ENCODE data around the gene KCNQ1. TPM values are rescaled to one million over a fixed set of nuclear protein-coding genes. Genes with fewer than 3 reads are reported as not detected.

The KCNQ1 gene
- total and polyA plus RNA-seq, 4 donors: 15.4 to 41.7 (median 26.2) TPM

- Histone ChIP-seq H3K27me3 (ENCODE audit: control insufficient read depth in 3 of 3, insufficient read depth in 3 of 3, low read length in 2 of 3) (no peaks in the 10 kb centered on the region), H3K9ac (ENCODE audit: insufficient read depth in 1 of 2, low read length in 2 of 2) (no peak overlapping the region), H3K4me3 (no peak overlapping the region), H3K36me3 (ENCODE audit: control insufficient read depth in 4 of 4, insufficient read depth in 4 of 4, low read length in 4 of 4) (no peaks in the 10 kb centered on the region), H3K4me1 (ENCODE audit: control insufficient read depth in 5 of 5, insufficient read depth in 5 of 5, low read length in 5 of 5) (peaks cover 0 to 5% (median 0%) of the 10 kb centered on the region in 5 donors), H3K27ac (ENCODE audit: low read depth in 1 of 2, low read length in 1 of 2) (no peak overlapping the region), H3K9me3 (ENCODE audit: control insufficient read depth in 4 of 4, insufficient read depth in 3 of 4, low read length in 3 of 4) (no peaks in the 10 kb centered on the region)
- ATAC-seq (ENCODE audit: insufficient read depth, low FRiP score) (no peak), DNase-seq (no peak)
- no peak for TF ChIP-seq CTCF (IDR thresholded peaks at IDR 0.05; ENCODE audit: control extremely low read depth, extremely low read depth)
- WGBS, 2 donors: 75 to 81% methylated on average over 27 to 28 of the region's 28 CpGs
Observed at GRCh38 chr11:2424811-2425495, 19.9 kb upstream of the KCNQ1 start.

- H3K4me3 ChIP-seq: no peak overlapping the region
- no peak overlapping the region for H3K27ac ChIP-seq (ENCODE audit: low read depth in 1 of 2, low read length in 1 of 2)
- no peak for TF ChIP-seq CTCF (IDR thresholded peaks at IDR 0.05; ENCODE audit: control extremely low read depth, extremely low read depth)
- ATAC-seq (ENCODE audit: insufficient read depth, low FRiP score): no peak
- H3K4me1 ChIP-seq (ENCODE audit: control insufficient read depth in 5 of 5, insufficient read depth in 5 of 5, low read length in 5 of 5): peaks cover 0 to 2% (median 0%) of the 10 kb centered on the region in 5 donors
- DNase-seq: no peak
- H3K9me3 ChIP-seq (ENCODE audit: control insufficient read depth in 4 of 4, insufficient read depth in 3 of 4, low read length in 3 of 4): no peaks in the 10 kb centered on the region
- H3K36me3 ChIP-seq (ENCODE audit: control insufficient read depth in 4 of 4, insufficient read depth in 4 of 4, low read length in 4 of 4): no peaks in the 10 kb centered on the region
- H3K27me3 ChIP-seq (ENCODE audit: control insufficient read depth in 3 of 3, insufficient read depth in 3 of 3, low read length in 2 of 3): no peaks in the 10 kb centered on the region
- WGBS, 2 donors: 80 to 94% methylated on average over 8 of the region's 8 CpGs
- H3K9ac ChIP-seq (ENCODE audit: insufficient read depth in 1 of 2, low read length in 2 of 2): no peak overlapping the region
Observed at GRCh38 chr11:2425506-2425905, 19.3 kb upstream of the KCNQ1 start.

- H3K9ac ChIP-seq (ENCODE audit: insufficient read depth in 1 of 2, low read length in 2 of 2): no peak overlapping the region
- no peak for TF ChIP-seq CTCF (IDR thresholded peaks at IDR 0.05; ENCODE audit: control extremely low read depth, extremely low read depth)
- H3K36me3 ChIP-seq (ENCODE audit: control insufficient read depth in 4 of 4, insufficient read depth in 4 of 4, low read length in 4 of 4): no peaks in the 10 kb centered on the region
- H3K27me3 ChIP-seq (ENCODE audit: control insufficient read depth in 3 of 3, insufficient read depth in 3 of 3, low read length in 2 of 3): no peaks in the 10 kb centered on the region
- H3K27ac ChIP-seq (ENCODE audit: low read depth in 1 of 2, low read length in 1 of 2): no peak overlapping the region
- DNase-seq (no peak), ATAC-seq (ENCODE audit: insufficient read depth, low FRiP score) (no peak)
- 91 to 93% methylated on average over 13 of the region's 13 CpGs for WGBS, 2 donors
- no peaks in the 10 kb centered on the region for H3K4me1 ChIP-seq (ENCODE audit: control insufficient read depth in 5 of 5, insufficient read depth in 5 of 5, low read length in 5 of 5)
- H3K9me3 ChIP-seq (ENCODE audit: control insufficient read depth in 4 of 4, insufficient read depth in 3 of 4, low read length in 3 of 4): no peaks in the 10 kb centered on the region
- no peak overlapping the region for H3K4me3 ChIP-seq
Observed at GRCh38 chr11:2426221-2426620, 18.6 kb upstream of the KCNQ1 start.
